ENCODE results near the gene NELL1. TPM values are rescaled to one million over a fixed set of nuclear protein-coding genes. Genes with fewer than 3 reads are reported as not detected.

NELL1 gene
- total RNA-seq, 2 donors from 2014 or later: 0.19 TPM; not detected in 1

DNA sequence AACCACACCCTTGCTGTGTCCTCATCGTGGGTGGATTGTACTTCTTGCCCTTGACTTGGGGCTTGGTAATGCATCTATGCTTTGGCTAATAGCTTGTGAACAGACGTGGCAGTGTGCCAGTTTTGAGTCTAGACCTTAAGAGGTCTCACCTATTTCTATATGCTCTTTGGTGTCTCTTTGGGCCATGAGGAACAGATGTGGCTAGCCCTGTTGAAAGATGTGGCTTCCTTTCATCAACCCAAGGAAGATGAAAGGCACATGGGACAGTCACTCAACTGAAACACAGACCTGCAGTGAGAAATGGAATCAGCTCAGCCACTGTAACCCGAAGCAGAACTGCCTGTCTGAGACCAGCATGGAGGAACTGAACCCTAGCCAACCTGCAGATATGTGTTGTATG is 7.9 kb upstream of the NELL1 start:
- intact Hi-C loops (cut with DNase I): no loop called here
- Histone ChIP-seq H3K27ac (no peak overlapping the region), H3K36me3 (no peaks in the 10 kb centered on the region), H3K4me3 (no peak overlapping the region), H3K9ac (ENCODE audit: low read depth in 2 of 2, low read length in 2 of 2) (no peak overlapping the region), H3K27me3 (no peaks in the 10 kb centered on the region), H3K4me1 (no peaks in the 10 kb centered on the region), H3K9me3 (no peaks in the 10 kb centered on the region)
- TF ChIP-seq, protein P1, sequence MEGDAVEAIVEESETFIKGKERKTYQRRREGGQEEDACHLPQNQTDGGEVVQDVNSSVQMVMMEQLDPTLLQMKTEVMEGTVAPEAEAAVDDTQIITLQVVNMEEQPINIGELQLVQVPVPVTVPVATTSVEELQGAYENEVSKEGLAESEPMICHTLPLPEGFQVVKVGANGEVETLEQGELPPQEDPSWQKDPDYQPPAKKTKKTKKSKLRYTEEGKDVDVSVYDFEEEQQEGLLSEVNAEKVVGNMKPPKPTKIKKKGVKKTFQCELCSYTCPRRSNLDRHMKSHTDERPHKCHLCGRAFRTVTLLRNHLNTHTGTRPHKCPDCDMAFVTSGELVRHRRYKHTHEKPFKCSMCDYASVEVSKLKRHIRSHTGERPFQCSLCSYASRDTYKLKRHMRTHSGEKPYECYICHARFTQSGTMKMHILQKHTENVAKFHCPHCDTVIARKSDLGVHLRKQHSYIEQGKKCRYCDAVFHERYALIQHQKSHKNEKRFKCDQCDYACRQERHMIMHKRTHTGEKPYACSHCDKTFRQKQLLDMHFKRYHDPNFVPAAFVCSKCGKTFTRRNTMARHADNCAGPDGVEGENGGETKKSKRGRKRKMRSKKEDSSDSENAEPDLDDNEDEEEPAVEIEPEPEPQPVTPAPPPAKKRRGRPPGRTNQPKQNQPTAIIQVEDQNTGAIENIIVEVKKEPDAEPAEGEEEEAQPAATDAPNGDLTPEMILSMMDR (IDR thresholded peaks at IDR 0.05): no peak
- no peak for DNase-seq

DNA sequence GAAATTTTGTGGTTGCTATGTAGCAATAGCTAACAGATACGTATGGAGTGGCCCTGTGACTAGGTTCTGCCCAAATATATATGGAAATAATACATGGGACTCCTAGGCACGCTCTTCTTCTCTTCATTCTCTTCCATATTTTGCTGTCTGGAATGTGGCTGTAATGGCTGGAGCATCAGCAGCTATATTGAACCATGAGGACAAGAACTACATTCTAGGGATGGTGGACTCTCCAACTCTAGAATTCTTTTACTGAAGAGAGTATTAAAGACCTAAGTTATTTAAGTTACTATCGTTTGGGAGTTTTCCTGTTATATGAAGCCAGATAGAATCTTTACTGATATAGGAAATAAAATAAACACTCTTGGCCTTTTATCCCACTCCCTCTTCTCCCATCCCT is 7.5 kb upstream of the NELL1 start:
- no peaks in the 10 kb centered on the region for H3K4me1 ChIP-seq
- no peaks in the 10 kb centered on the region for H3K36me3 ChIP-seq
- no peak overlapping the region for H3K4me3 ChIP-seq
- H3K27me3 ChIP-seq: no peaks in the 10 kb centered on the region
- no peaks in the 10 kb centered on the region for H3K9me3 ChIP-seq
- intact Hi-C loops (cut with DNase I): no loop called here
- no peak overlapping the region for H3K9ac ChIP-seq (ENCODE audit: low read depth in 2 of 2, low read length in 2 of 2)
- DNase-seq: no peak
- no peak overlapping the region for H3K27ac ChIP-seq
- TF ChIP-seq, protein P1 (IDR thresholded peaks at IDR 0.05): no peak

- intact Hi-C loops (cut with DNase I): no loop called here
- no peak overlapping the region for H3K27ac ChIP-seq
- no peaks in the 10 kb centered on the region for H3K36me3 ChIP-seq
- TF ChIP-seq, protein P1 (IDR thresholded peaks at IDR 0.05): no peak
- no peaks in the 10 kb centered on the region for H3K4me1 ChIP-seq
- no peak overlapping the region for H3K9ac ChIP-seq (ENCODE audit: low read depth in 2 of 2, low read length in 2 of 2)
- no peak for DNase-seq
- H3K27me3 ChIP-seq: peaks cover 24% of the 10 kb centered on the region
- H3K9me3 ChIP-seq: no peaks in the 10 kb centered on the region
- no peak overlapping the region for H3K4me3 ChIP-seq
These were observed 1.1 kb upstream of the NELL1 start for GRCh38 chr11:20668131-20668809.

DNA sequence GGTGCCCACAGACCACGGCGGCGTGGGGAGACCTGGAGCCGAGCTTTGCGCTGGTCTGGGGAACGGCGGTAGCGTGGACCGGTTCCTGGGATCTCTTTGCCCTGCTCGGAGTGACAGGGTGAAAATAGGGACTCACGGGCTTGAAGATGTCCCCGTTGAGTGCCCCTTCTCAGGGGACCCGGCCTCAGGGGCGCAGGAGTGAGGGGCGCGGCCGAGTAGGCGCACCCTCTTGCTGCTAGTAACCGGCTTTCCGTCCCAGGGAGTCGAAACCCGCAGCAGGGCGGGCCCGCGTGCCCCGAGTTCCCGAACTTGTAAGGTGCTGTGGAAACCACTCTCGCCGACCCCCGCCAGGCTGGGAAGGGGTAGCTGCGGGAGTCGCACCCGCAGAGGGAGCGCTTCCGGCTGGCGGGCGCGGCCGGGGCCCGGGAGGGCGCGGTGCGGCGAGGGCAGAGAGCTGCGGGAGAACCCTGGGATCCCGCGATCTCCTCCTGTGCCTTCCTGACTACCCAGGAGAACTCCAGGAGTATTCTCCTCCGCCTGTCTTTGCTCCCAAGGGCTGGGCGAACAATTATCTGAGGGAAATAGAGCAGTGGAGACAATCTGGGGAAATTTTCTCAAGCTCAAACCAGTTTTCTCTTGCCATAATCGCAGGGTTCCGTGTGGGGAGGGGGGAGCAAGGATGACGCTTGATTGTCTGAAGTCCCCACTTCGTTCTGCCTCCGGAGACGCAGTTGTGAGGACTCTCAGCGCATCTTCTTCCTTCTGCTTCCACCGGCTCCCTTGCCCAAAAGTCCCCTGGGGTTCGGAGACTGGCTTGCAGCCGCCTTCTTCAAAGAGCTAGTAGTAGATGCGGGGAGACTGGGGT is 666 bp downstream of the NELL1 start:
- Histone ChIP-seq H3K36me3 (no peaks in the 10 kb centered on the region), H3K9ac (ENCODE audit: low read depth in 2 of 2, low read length in 2 of 2) (no peak overlapping the region), H3K9me3 (no peaks in the 10 kb centered on the region), H3K27me3 (peaks cover 24% of the 10 kb centered on the region), H3K4me1 (no peaks in the 10 kb centered on the region), H3K4me3 (no peak overlapping the region), H3K27ac (no peak overlapping the region)
- no peak for DNase-seq
- intact Hi-C loops (cut with DNase I): no loop called here
- TF ChIP-seq, protein P1 (IDR thresholded peaks at IDR 0.05): no peak

- intact Hi-C loops (cut with DNase I): no loop called here
- H3K4me3 ChIP-seq: no peak overlapping the region
- no peaks in the 10 kb centered on the region for H3K36me3 ChIP-seq
- H3K9ac ChIP-seq (ENCODE audit: low read depth in 2 of 2, low read length in 2 of 2): no peak overlapping the region
- no peaks in the 10 kb centered on the region for H3K4me1 ChIP-seq
- TF ChIP-seq, protein P1 (IDR thresholded peaks at IDR 0.05): no peak
- no peaks in the 10 kb centered on the region for H3K9me3 ChIP-seq
- H3K27ac ChIP-seq: no peak overlapping the region
- DNase-seq: no peak
- H3K27me3 ChIP-seq: peaks cover 24% of the 10 kb centered on the region
These were observed 1.6 kb downstream of the NELL1 start for GRCh38 chr11:20670932-20671403.

All from colonic mucosa (tissue), 4 donors.